B cell (primary cell): ENCODE results near the gene HILPDA. TPM values are rescaled to one million over a fixed set of nuclear protein-coding genes. Genes with fewer than 3 reads are reported as not detected.

ENCODE experiments used
- ATAC-seq: fragments of 200-7000 bp; cut with Tn5 transposase; one replicate; pipeline ENCODE4 v1.10.0; 2021; ENCODE audit warnings: low read depth, mild to moderate bottlenecking, moderate number of reproducible peaks, moderate library complexity
- CTCF ChIA-PET: fragments of 350-600 bp; sonication (Branson Sonifier 250); formaldehyde crosslinking; loops from one replicate; lab custom pipeline; 2021; ENCODE audit warnings: antibody characterized with exemption, inconsistent platforms; lab: Charles Lee
- POLR2A ChIA-PET: fragments of 350-600 bp; sonication (Branson Sonifier 250); formaldehyde crosslinking; loops from one replicate; lab custom pipeline; 2021; ENCODE audit warnings: antibody characterized with exemption; lab: Charles Lee
- DNase-seq: peaks from one replicate; pipeline ENCODE4 v3.0.0; 2013
- H2AFZ ChIP-seq: 2 replicates; pipeline ENCODE4 v1.6.1; 2012; ENCODE audit warnings: mild to moderate bottlenecking, low read depth, low read length; ENCODE audit not compliant: insufficient read depth, poor library complexity, severe bottlenecking
- H3K27ac ChIP-seq, 2 donors: 1 replicate in 1 of 2; 2 replicates in 1 of 2; pipeline ENCODE4 v1.5.1; 2012 to 2013; ENCODE audit warnings: low read length in 2 of 2, mild to moderate bottlenecking in 2 of 2, moderate library complexity in 1 of 2
- H3K27me3 ChIP-seq, 4 experiments: fragments of 200-600 bp in 1 of 4; sonication (generic) in 1 of 4; replicated peaks in 1 of 4; 1 replicate in 2 of 4; 2 replicates in 2 of 4; pipeline versions ENCODE4 v1.6.1 to v1.7.0; 2013 to 2016; ENCODE audit warnings: low read length in 3 of 4, mild to moderate bottlenecking in 2 of 4, mixed read lengths in 1 of 4, moderate library complexity in 1 of 4; ENCODE audit not compliant: insufficient read depth in 4 of 4, control insufficient read depth in 3 of 4; ENCODE audit errors: control extremely low read depth in 1 of 4
- H3K36me3 ChIP-seq, 2 experiments: replicated peaks in 1 of 2; 1 replicate in 1 of 2; 2 replicates in 1 of 2; pipeline versions ENCODE4 v1.6.1 to v1.7.1; 2013; ENCODE audit warnings: low read length in 1 of 2; ENCODE audit not compliant: insufficient read depth in 2 of 2, control insufficient read depth in 1 of 2; ENCODE audit errors: control extremely low read depth in 1 of 2, extremely low read depth in 1 of 2
- H3K4me1 ChIP-seq, 2 donors: fragments of 200-600 bp in 1 of 2; sonication (generic) in 1 of 2; 1 replicate in 1 of 2; 2 replicates in 1 of 2; pipeline versions ENCODE4 v1.5.1 to v1.6.1; 2013 to 2017; ENCODE audit warnings: low read length in 2 of 2; ENCODE audit not compliant: control insufficient read depth in 2 of 2, insufficient read depth in 2 of 2
- H3K4me2 ChIP-seq: replicated peaks from 2 replicates; pipeline ENCODE3; 2012; ENCODE audit warnings: mild to moderate bottlenecking, low read depth, low read length; ENCODE audit not compliant: poor library complexity, severe bottlenecking
- H3K4me3 ChIP-seq, 5 experiments: fragments of 200-600 bp in 1 of 5; sonication (generic) in 1 of 5; 1 replicate in 3 of 5; 2 replicates in 2 of 5; pipeline versions ENCODE4 v1.5.1 to v1.7.0; 2011 to 2016; ENCODE audit warnings: low read length in 4 of 5, mild to moderate bottlenecking in 4 of 5, low read depth in 2 of 5, control low read depth in 1 of 5, moderate library complexity in 1 of 5; ENCODE audit not compliant: insufficient read depth in 1 of 5; ENCODE audit errors: control extremely low read depth in 1 of 5, extremely low read depth in 1 of 5
- H3K79me2 ChIP-seq: fragments of 200-600 bp; sonication (generic); one replicate; pipeline ENCODE4 v1.6.0; 2016; ENCODE audit warnings: low read length; ENCODE audit not compliant: control insufficient read depth, insufficient read depth
- H3K9ac ChIP-seq: fragments of 200-600 bp; sonication (generic); 2 replicates; pipeline ENCODE4 v1.6.1; 2017; ENCODE audit warnings: mild to moderate bottlenecking, low read length, moderate library complexity
- H3K9me3 ChIP-seq, 3 donors: one replicate each; pipeline versions ENCODE4 v1.6.1 to v1.7.1; 2013; ENCODE audit warnings: low read length in 2 of 3; ENCODE audit not compliant: control insufficient read depth in 2 of 3, insufficient read depth in 1 of 3; ENCODE audit errors: control extremely low read depth in 1 of 3
- H4K20me1 ChIP-seq: 2 replicates; pipeline ENCODE4 v1.6.0; 2012; ENCODE audit warnings: mild to moderate bottlenecking, low read length; ENCODE audit not compliant: insufficient read depth, control insufficient read depth, poor library complexity, severe bottlenecking
- H3K27ac Mint-ChIP-seq: one replicate; pipeline ENCODE4 v1.8.0; 2021; ENCODE audit warnings: mixed read lengths
- H3K27me3 Mint-ChIP-seq: one replicate; pipeline ENCODE4 v1.8.0; 2021; ENCODE audit warnings: mixed read lengths
- H3K4me1 Mint-ChIP-seq: one replicate; pipeline ENCODE4 v1.8.0; 2021; ENCODE audit warnings: mixed read lengths
- H3K4me3 Mint-ChIP-seq: one replicate; pipeline ENCODE4 v1.8.0; 2021; ENCODE audit warnings: mixed read lengths
- H3K9me3 Mint-ChIP-seq: one replicate; pipeline ENCODE4 v1.8.0; 2022; ENCODE audit warnings: mixed read lengths; ENCODE audit not compliant: insufficient read depth
- CTCF ChIP-seq: fragments of 200-600 bp; IDR thresholded peaks from one replicate; pipeline ENCODE4 v1.8.0; 2022; ENCODE audit warnings: antibody characterized with exemption, mild to moderate bottlenecking
- EZH2 ChIP-seq: IDR thresholded peaks from 2 replicates; pipeline ENCODE4 v1.6.1; 2012; ENCODE audit warnings: borderline replicate concordance, low read depth, mild to moderate bottlenecking, moderate library complexity, low read length; ENCODE audit not compliant: insufficient read depth, poor library complexity, severe bottlenecking
- WGBS: methylation state at CpG from one replicate; pipeline ENCODE4 v1.1.5; 2013; ENCODE audit warnings: missing lambda C conversion rate; ENCODE audit not compliant: insufficient coverage; 5-methylcytosine and 5-hydroxymethylcytosine counted together
- intact Hi-C: fragments of 100-400 bp; cut with micrococcal nuclease; formaldehyde crosslinking; loops from one replicate; pipeline ENCODE4 v1.10.0; 2022
- polyA plus RNA-seq: library from polyadenylated mRNA; depleted of rRNA; stranded (reverse); fragments of >200 nt; gene quantifications from 2 replicates; pipeline ENCODE4 v1.2.3, GENCODE V29; 2012
- total RNA-seq, 2 donors: library from RNA; stranded (reverse); fragments of 120-200 nt in 1 of 2; gene quantifications; 1 replicate in 1 of 2; 2 replicates in 1 of 2; pipeline versions ENCODE4 v1.2.3 to v1.2.4, GENCODE V29; 2013 to 2022

Gene HILPDA
- total and polyA plus RNA-seq, 2 donors (not counting 1 experiment from before 2014, with no cell fraction given): 6.5 to 10.1 TPM

GRCh38 chr7:128458956-128459355 is 3.3 kb downstream of the HILPDA start:
- Histone ChIP-seq H4K20me1 (peaks cover 11% of the 10 kb centered on the region), H3K9me3 (no peaks in the 10 kb centered on the region), H3K4me1 (peaks cover 22 to 24% of the 10 kb centered on the region in 2 donors), H3K27me3 (no peaks in the 10 kb centered on the region), H3K4me2 (no peak overlapping the region), H3K36me3 (no peaks in the 10 kb centered on the region), H2AFZ (peak overlapping the region; percentile 11), H3K27ac (peak overlapping the region in 1 of 2 donors; percentile 10), H3K9ac (no peak overlapping the region), H3K4me3 (no peak overlapping the region), H3K79me2 (peaks cover 20% of the 10 kb centered on the region)
- intact Hi-C loops: loop anchor here (1.0 to 10.0 kb wide), 4 partner anchors 32 to 276 kb away; partner anchors contain the start of genes CALU and RBM28
- Mint-ChIP-seq H3K4me3 (no peak overlapping the region), H3K4me1 (peaks cover 26% of the 10 kb centered on the region), H3K27ac (no peak overlapping the region), H3K27me3 (no peaks in the 10 kb centered on the region), H3K9me3 (no peaks in the 10 kb centered on the region)
- ChIA-PET CTCF (interaction anchor here (1.0 to 4.2 kb wide), 21 partner anchors 8 to 77 kb away, joined by 3 to 541 read pairs (median 9); partner anchors contain the start of gene METTL2B), POLR2A (no interaction called here)
- DNase-seq (no peak), ATAC-seq (no peak)
- TF ChIP-seq EZH2 (no peak), CTCF (no peak)
- WGBS: 80% methylated on average over 2 of the region's 3 CpGs

GRCh38 chr7:128459394-128459878 is 3.8 kb downstream of the HILPDA start:
- Histone ChIP-seq H3K9me3 (no peaks in the 10 kb centered on the region), H3K4me1 (peaks cover 22 to 24% of the 10 kb centered on the region in 2 donors), H2AFZ (peak overlapping the region; percentile 11), H3K27ac (no peak overlapping the region), H3K36me3 (no peaks in the 10 kb centered on the region), H3K27me3 (no peaks in the 10 kb centered on the region), H3K9ac (no peak overlapping the region), H4K20me1 (peaks cover 11% of the 10 kb centered on the region), H3K4me3 (no peak overlapping the region), H3K79me2 (peaks cover 20% of the 10 kb centered on the region), H3K4me2 (peak overlapping the region; percentile 29)
- H3K4me3 Mint-ChIP-seq: peak overlapping the region; percentile 46
- ChIA-PET CTCF (interaction anchor here (0.7 to 4.2 kb wide), 23 partner anchors 9 to 763 kb away, joined by 3 to 541 read pairs (median 7); partner anchors contain the start of genes ATP6V1F and METTL2B), POLR2A (interaction anchor here (0.6 kb wide), 1 partner anchor 79 kb away, joined by 4 read pairs; no protein-coding TSS in a partner anchor)
- intact Hi-C loops: loop anchor here (1.0 to 10.0 kb wide), 4 partner anchors 32 to 275 kb away; partner anchors contain the start of genes CALU and RBM28
- H3K27me3 Mint-ChIP-seq: no peaks in the 10 kb centered on the region
- WGBS: 12% methylated on average over 3 of the region's 5 CpGs
- peak overlapping the region; percentile 68 for H3K27ac Mint-ChIP-seq
- H3K9me3 Mint-ChIP-seq: no peaks in the 10 kb centered on the region
- DNase-seq: peak; percentile 84
- ATAC-seq: peak; percentile 48
- no peak for TF ChIP-seq EZH2
- peak; percentile 85 for TF ChIP-seq CTCF
- peaks cover 26% of the 10 kb centered on the region for H3K4me1 Mint-ChIP-seq
